Measurements from ENCODE around the gene MCUR1. TPM values are rescaled to one million over a fixed set of nuclear protein-coding genes. Genes with fewer than 3 reads are reported as not detected.

The MCUR1 gene
- polyA plus RNA-seq, 1 experiment = 9.5 TPM

GRCh38 chr6:13848522-13849150 is 34.3 kb upstream of the MCUR1 start:
- H3K27me3 ChIP-seq (ENCODE audit: control insufficient read depth, insufficient read depth, low read length) = peaks cover 20% of the 10 kb centered on the region
- CTCF ChIA-PET = interaction anchor here (1.1 kb wide), 1 partner anchor 60 kb away, joined by 3 read pairs; no protein-coding TSS in a partner anchor
- no peaks in the 10 kb centered on the region for H3K9me3 ChIP-seq (ENCODE audit: control insufficient read depth, insufficient read depth, low read length)
- H3K27ac ChIP-seq (ENCODE audit: low read depth, low read length) = no peak overlapping the region
- POLR2A ChIA-PET = no interaction called here
- DNase-seq (ENCODE audit: low read depth, low spot score) = peak; percentile 18
- TF ChIP-seq CTCF (IDR thresholded peaks at IDR 0.05; ENCODE audit: low read depth, low read length) = no peak
- H3K4me3 ChIP-seq (ENCODE audit: low read depth, low read length) = peak overlapping the region; percentile 27

DNA sequence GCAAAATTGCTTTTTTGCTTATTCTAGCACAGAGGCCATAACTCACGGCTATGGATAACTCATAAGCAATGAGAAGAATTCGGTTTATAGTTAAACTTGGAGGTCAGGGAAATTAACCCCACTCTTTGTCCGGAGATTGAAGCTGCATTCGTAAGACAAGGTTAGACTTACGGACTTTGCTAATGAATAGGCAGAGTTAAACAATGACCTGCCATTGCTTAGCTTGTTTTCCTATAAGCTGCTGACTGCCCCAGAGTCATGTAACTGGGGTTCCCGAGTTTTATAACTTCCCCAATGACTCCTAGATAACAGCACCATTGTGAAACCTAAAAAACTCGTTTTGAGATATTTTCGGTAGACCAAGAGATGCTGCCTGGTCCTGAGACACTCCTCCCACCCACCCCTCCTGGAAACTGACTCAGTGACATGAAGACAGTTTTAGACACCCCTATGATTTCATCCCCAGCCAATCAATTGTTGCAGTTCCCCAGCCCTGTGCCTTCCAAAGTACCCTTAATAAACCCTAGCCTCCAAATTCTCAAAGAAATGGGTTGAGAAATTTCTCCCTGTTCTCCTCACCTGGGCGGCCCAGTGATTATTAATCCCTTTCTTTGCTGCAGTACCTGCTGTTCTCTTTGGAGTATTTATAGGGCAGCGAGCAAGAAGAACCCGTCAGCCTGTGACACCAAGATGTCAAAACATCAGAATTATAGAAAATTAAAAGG is 33.1 kb upstream of the MCUR1 start:
- Histone ChIP-seq H3K4me3 (ENCODE audit: low read depth, low read length) (no peak overlapping the region), H3K27me3 (ENCODE audit: control insufficient read depth, insufficient read depth, low read length) (peaks cover 20% of the 10 kb centered on the region), H3K9me3 (ENCODE audit: control insufficient read depth, insufficient read depth, low read length) (no peaks in the 10 kb centered on the region), H3K27ac (ENCODE audit: low read depth, low read length) (no peak overlapping the region)
- no peak for DNase-seq (ENCODE audit: low read depth, low spot score)
- TF ChIP-seq CTCF (IDR thresholded peaks at IDR 0.05; ENCODE audit: low read depth, low read length) = no peak
- POLR2A ChIA-PET = no interaction called here
- CTCF ChIA-PET = no interaction called here

DNA sequence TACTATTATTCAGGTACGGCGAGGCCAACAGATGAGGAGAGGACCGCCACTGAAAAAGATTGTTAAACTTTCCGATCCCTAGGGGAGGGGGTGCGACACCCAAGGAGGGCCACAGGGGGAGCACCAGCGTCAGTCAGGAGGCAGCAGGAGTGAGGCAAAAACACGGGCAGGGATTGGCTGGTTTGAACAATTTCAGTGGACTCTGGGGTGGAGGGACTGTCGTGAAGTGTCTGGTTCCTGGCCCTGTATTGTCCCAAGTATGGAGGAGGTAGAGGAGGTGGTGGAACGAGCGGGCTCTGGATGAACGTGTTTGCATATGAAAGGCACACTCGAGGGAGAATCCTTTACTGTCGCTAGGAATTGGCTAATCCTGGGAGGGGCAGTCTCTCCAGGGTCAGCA is 32.5 kb upstream of the MCUR1 start:
- peak; percentile 25; the same call in 1 of the 2 replicates for TF ChIP-seq CTCF (IDR thresholded peaks at IDR 0.05; ENCODE audit: low read depth, low read length)
- Histone ChIP-seq H3K27me3 (ENCODE audit: control insufficient read depth, insufficient read depth, low read length) (peaks cover 15% of the 10 kb centered on the region), H3K4me3 (ENCODE audit: low read depth, low read length) (no peak overlapping the region), H3K9me3 (ENCODE audit: control insufficient read depth, insufficient read depth, low read length) (no peaks in the 10 kb centered on the region), H3K27ac (ENCODE audit: low read depth, low read length) (no peak overlapping the region)
- CTCF ChIA-PET = no interaction called here
- POLR2A ChIA-PET = no interaction called here
- no peak for DNase-seq (ENCODE audit: low read depth, low spot score)

- CTCF ChIA-PET = interaction anchor here (1.5 kb wide), 1 partner anchor 47 kb away, joined by 9 read pairs; no protein-coding TSS in a partner anchor
- Histone ChIP-seq H3K27me3 (ENCODE audit: control insufficient read depth, insufficient read depth, low read length) (peaks cover 6% of the 10 kb centered on the region), H3K4me3 (ENCODE audit: low read depth, low read length) (no peak overlapping the region), H3K27ac (ENCODE audit: low read depth, low read length) (no peak overlapping the region), H3K9me3 (ENCODE audit: control insufficient read depth, insufficient read depth, low read length) (no peaks in the 10 kb centered on the region)
- no peak for DNase-seq (ENCODE audit: low read depth, low spot score)
- TF ChIP-seq CTCF (IDR thresholded peaks at IDR 0.05; ENCODE audit: low read depth, low read length) = no peak
- POLR2A ChIA-PET = no interaction called here
These were observed 27.6 kb upstream of the MCUR1 start for GRCh38 chr6:13841936-13842335.

DNA sequence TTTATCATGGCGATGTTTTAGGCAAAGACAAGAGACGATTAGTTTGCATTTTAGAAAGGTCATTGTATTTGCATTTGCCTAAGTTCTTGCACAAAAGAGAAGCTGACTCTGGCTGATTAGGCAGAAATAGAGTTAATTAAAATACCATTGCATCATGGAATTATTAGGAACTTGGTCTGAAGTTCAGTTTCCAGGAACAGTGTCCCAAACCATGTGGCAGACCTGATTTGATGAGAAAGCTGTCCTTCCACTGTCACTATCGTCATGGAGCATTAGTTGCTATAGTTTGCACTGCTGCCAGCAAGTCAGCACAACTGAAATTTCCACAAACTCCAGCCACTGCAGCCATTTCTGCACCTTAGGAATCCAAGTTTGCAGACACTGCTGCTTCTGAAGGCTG is 24.3 kb upstream of the MCUR1 start:
- POLR2A ChIA-PET = no interaction called here

More for the DNA sequence above, 24.3 kb upstream of the MCUR1 start:
- DNase-seq (ENCODE audit: low read depth, low spot score) = no peak
- no peak overlapping the region for H3K27ac ChIP-seq (ENCODE audit: low read depth, low read length)
- CTCF ChIA-PET = interaction anchor here (1.0 kb wide), 1 partner anchor 228 kb away, joined by 3 read pairs; no protein-coding TSS in a partner anchor
- no peak overlapping the region for H3K4me3 ChIP-seq (ENCODE audit: low read depth, low read length)
- no peaks in the 10 kb centered on the region for H3K9me3 ChIP-seq (ENCODE audit: control insufficient read depth, insufficient read depth, low read length)
- H3K27me3 ChIP-seq (ENCODE audit: control insufficient read depth, insufficient read depth, low read length) = peaks cover 7% of the 10 kb centered on the region
- TF ChIP-seq CTCF (IDR thresholded peaks at IDR 0.05; ENCODE audit: low read depth, low read length) = no peak

Measured in AG04450 (cell line).